HG02623 (cell line): ENCODE measurements around the gene YY1.
"Not testable (repeated sequence)": the region's sequence is repeated elsewhere in the genome, so short reads cannot be mapped to it uniquely, and the experiment has no call there.

Source experiments
- ATAC-seq: cut with Tn5 transposase; IDR thresholded peaks from one replicate; pipeline ENCODE4 v1.9.1; 2021; ENCODE audit warnings: moderate library complexity; ENCODE audit not compliant: unreplicated experiment

The YY1 gene

GRCh38 chr14:100295376-100296105, 56.6 kb downstream of the YY1 start:
- no peak for ATAC-seq

- no peak for ATAC-seq
These were observed 57.2 kb downstream of the YY1 start for GRCh38 chr14:100296106-100296651.

GRCh38 chr14:100296729-100297128, 57.8 kb downstream of the YY1 start:
- not testable (repeated sequence) for ATAC-seq

- ATAC-seq, result peak; percentile 85
These were observed 58.7 kb downstream of the YY1 start for GRCh38 chr14:100297320-100298300.

- ATAC-seq, result no peak
These were observed 59.8 kb downstream of the YY1 start for GRCh38 chr14:100298551-100299237.

GRCh38 chr14:100299238-100299560, 60.3 kb downstream of the YY1 start:
- no peak for ATAC-seq

- ATAC-seq, result no peak
These were observed 63.7 kb downstream of the YY1 start for GRCh38 chr14:100302616-100303015.

- ATAC-seq, result no peak
These were observed 64.2 kb downstream of the YY1 start for GRCh38 chr14:100303179-100303578.

GRCh38 chr14:100303925-100304324, 65.0 kb downstream of the YY1 start:
- ATAC-seq, result no peak

GRCh38 chr14:100304825-100305323, 65.9 kb downstream of the YY1 start:
- ATAC-seq, result no peak

GRCh38 chr14:100305324-100306100, 66.6 kb downstream of the YY1 start:
- no peak for ATAC-seq

- ATAC-seq, result peak; percentile 84
These were observed 67.4 kb downstream of the YY1 start, which contains the start of gene SLC25A29 for GRCh38 chr14:100306101-100306997. Gene SLC25A29, minus strand, starts transcription at chr14:100306444. Its CDS starts 212 bp downstream, at chr14:100306232.

GRCh38 chr14:100306998-100307765, 68.2 kb downstream of the YY1 start:
- ATAC-seq, result no peak

- ATAC-seq, result no peak
These were observed 69.0 kb downstream of the YY1 start for GRCh38 chr14:100307766-100308426.

- ATAC-seq, result not testable (repeated sequence)
These were observed 69.5 kb downstream of the YY1 start for GRCh38 chr14:100308427-100308792.

GRCh38 chr14:100309028-100309737, 70.2 kb downstream of the YY1 start:
- ATAC-seq, result no peak
